Right lobe of liver (tissue), 6 donors: Measurements from ENCODE around the gene C2orf92. TPM values are rescaled to one million over a fixed set of nuclear protein-coding genes. Genes with fewer than 3 reads are reported as not detected.
A peak's percentile ranks its signal among the peaks of the same experiment; 100 is the strongest.

ENCODE experiments used
- ATAC-seq, 4 donors: fragments of 200-7000 bp; cut with Tn5 transposase; one replicate each; pipeline ENCODE4 v1.9.1; 2020; ENCODE audit warnings: mild to moderate bottlenecking in 4 of 4, moderate library complexity in 4 of 4
- DNase-seq, 3 donors: peaks; one replicate each; pipeline ENCODE4 v3.0.0-alpha.2; 2020
- H3K27ac ChIP-seq, 3 donors: fragments of 200-600 bp; one replicate each; pipeline ENCODE4 v1.8.0; 2022
- H3K27me3 ChIP-seq, 2 donors: fragments of 200-600 bp; one replicate each; pipeline ENCODE4 v1.8.0; 2022
- H3K36me3 ChIP-seq, 4 donors: fragments of 200-600 bp; sonication (generic) in 1 of 4; one replicate each; pipeline versions ENCODE4 v1.5.1 to v1.8.0; 2017 to 2022; ENCODE audit warnings: control low read depth in 1 of 4
- H3K4me1 ChIP-seq, 4 donors: fragments of 200-600 bp; sonication (generic) in 1 of 4; one replicate each; pipeline versions ENCODE4 v1.5.1 to v1.8.0; 2017 to 2022; ENCODE audit warnings: control low read depth in 1 of 4
- H3K4me3 ChIP-seq, 3 donors: fragments of 200-600 bp; one replicate each; pipeline ENCODE4 v1.8.0; 2022
- H3K9me3 ChIP-seq, 4 donors: fragments of 200-600 bp; sonication (generic) in 1 of 4; one replicate each; pipeline versions ENCODE4 v1.5.1 to v1.8.0; 2017 to 2022; ENCODE audit warnings: control low read depth in 1 of 4
- CTCF ChIP-seq, 4 donors: fragments of 200-600 bp in 3 of 4; fragments of 450-650 bp in 1 of 4; IDR thresholded peaks; one replicate each; pipeline versions ENCODE4 v1.5.1 to v1.8.0; 2016 to 2022; ENCODE audit warnings: antibody characterized with exemption in 4 of 4, mild to moderate bottlenecking in 2 of 4
- POLR2A ChIP-seq: fragments of 450-650 bp; IDR thresholded peaks from one replicate; pipeline ENCODE4 v1.6.1; 2017; ENCODE audit warnings: antibody characterized with exemption, mild to moderate bottlenecking
- WGBS: methylation state at CpG from one replicate; pipeline ENCODE4 v1.1.6; 2018; ENCODE audit warnings: low coverage, low lambda C conversion rate; ENCODE audit not compliant: insufficient coverage; ENCODE audit errors: missing lambda C conversion rate; 5-methylcytosine and 5-hydroxymethylcytosine counted together
- intact Hi-C, 2 donors: fragments of 100-400 bp; cut with DNase I; formaldehyde crosslinking; loops; one replicate each; pipeline versions ENCODE4 v1.11.2 to v1.14.1; 2022
- total RNA-seq, 6 experiments: library from RNA; depleted of rRNA in 2 of 6; stranded (reverse); fragments of >200 nt in 2 of 6; fragmentation: NEBNext Ultra II Directional in 3 of 6; extraction: Animal tissue kit (Norgen Biotek cat#: 25700) in 3 of 6; gene quantifications; one replicate each; pipeline versions ENCODE4 v1.1.0 to v1.2.4, GENCODE V29; 2016 to 2023
- donor health status: DM: no; HTN: yes; CAD: no.
- donor health status: DM: no; HTN: no; CAD: no.
- donor health status: DM: no; HTN: no; CAD: no.
- donor health status: DM: no; HTN: yes; CAD: no.
- donor health status: DM: no; HTN: yes; CAD: no.

The C2orf92 gene
- total RNA-seq, 6 experiments from 2014 or later, result 2.0 to 12.8 (median 4.4) TPM

DNA sequence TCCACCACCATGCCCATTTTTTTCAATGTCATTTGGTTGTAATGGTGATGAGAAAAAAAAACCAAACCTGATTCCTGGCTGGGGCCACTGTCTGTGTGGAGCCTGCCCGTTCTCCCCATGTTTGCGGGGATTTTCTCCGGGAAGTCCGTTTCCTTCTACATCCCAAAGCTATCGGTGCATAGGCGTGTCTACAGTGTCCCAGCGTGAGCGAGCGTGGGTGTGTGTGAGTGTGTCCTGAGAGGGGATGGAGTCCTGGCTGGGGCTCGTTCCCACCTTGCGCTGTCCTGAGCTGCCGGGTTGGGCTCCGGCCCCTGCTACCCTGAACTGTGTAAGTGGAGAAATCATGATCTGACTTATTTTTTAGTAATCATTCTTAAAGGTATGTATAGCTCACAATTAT is 36.6 kb downstream of the C2orf92 start:
- no peak for ATAC-seq
- no peak for TF ChIP-seq POLR2A
- no peak for TF ChIP-seq CTCF (IDR thresholded peaks at IDR 0.05)
- no peaks in the 10 kb centered on the region for H3K4me1 ChIP-seq
- no peaks in the 10 kb centered on the region for H3K36me3 ChIP-seq
- no peak overlapping the region for H3K27ac ChIP-seq
- H3K27me3 ChIP-seq, result no peaks in the 10 kb centered on the region
- intact Hi-C loops, result no loop called here
- 100% methylated on average over 2 of the region's 13 CpGs for WGBS
- H3K4me3 ChIP-seq, result no peak overlapping the region
- no peaks in the 10 kb centered on the region for H3K9me3 ChIP-seq
- peak in 1 of 3 donors; percentile 24 for DNase-seq

- Histone ChIP-seq H3K27ac (no peak overlapping the region), H3K4me1 (no peaks in the 10 kb centered on the region), H3K36me3 (no peaks in the 10 kb centered on the region), H3K9me3 (no peaks in the 10 kb centered on the region), H3K4me3 (no peak overlapping the region), H3K27me3 (no peaks in the 10 kb centered on the region)
- 70% methylated on average over 9 of the region's 11 CpGs for WGBS
- intact Hi-C loops, result no loop called here
- ATAC-seq (no peak), DNase-seq (peak in 1 of 3 donors; percentile 14)
- TF ChIP-seq CTCF (IDR thresholded peaks at IDR 0.05) (no peak), POLR2A (no peak)
Observed at GRCh38 chr2:97706708-97707345, 37.3 kb downstream of the C2orf92 start.

DNA sequence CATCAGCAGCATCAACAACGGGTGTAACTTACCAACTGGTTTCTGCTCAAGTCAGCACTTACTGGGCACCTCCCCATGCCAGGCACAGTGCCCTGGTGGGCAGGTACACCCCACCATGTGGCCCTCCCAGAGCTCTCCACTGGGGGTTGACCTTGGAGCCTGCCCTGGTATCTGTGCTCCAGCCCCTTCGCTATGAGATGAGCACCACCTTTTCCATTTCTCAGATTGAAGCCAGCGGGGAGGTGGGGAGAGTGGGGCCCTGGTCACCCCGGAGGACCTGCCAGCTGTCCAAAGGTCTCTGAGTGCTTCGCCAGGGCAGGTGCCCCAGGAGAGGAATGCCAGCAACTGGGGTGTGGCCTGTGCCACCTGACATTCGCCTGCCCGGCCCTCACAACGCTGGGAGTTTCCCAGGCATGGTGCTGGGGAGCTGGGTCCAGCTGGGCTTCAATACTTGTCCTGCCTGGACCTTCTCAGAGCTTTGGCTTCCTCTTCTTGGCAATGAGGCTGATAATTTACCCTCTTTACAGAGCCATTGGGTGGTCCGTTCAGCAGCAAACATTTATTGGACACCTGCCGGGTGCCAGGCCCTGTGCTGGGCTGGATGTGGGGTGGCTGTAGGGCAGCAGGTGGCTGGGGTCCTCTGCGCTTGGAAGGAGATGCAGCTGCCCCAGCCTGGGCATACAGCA is 38.0 kb downstream of the C2orf92 start:
- DNase-seq, result peak in 2 of 3 donors; percentile 29 to 36
- H3K9me3 ChIP-seq, result no peaks in the 10 kb centered on the region
- no peak overlapping the region for H3K4me3 ChIP-seq
- H3K36me3 ChIP-seq, result no peaks in the 10 kb centered on the region
- peak in 2 of 4 donors; percentile 21 to 22 for ATAC-seq
- intact Hi-C loops, result no loop called here
- no peaks in the 10 kb centered on the region for H3K27me3 ChIP-seq
- TF ChIP-seq POLR2A (no peak), CTCF (IDR thresholded peaks at IDR 0.05) (no peak)
- no peak overlapping the region for H3K27ac ChIP-seq
- 40% methylated on average over 1 of the region's 11 CpGs for WGBS
- no peaks in the 10 kb centered on the region for H3K4me1 ChIP-seq

DNA sequence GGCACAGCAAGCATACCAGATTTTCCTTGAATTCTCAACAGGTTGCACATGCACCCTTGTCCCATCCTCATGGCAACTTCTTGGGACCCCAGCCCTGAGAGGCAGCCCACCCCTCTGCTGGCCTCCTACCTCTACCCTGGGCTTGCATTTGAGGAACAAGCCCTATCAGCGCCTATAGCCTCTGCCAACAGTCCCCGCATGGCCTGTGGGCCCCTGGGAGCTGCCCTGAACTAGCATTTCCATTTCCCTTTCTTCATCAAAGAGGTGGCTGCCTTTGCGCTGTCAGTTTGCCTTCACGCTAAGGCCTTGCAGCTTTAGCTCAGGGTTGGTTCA is 38.5 kb downstream of the C2orf92 start:
- H3K4me1 ChIP-seq, result no peaks in the 10 kb centered on the region
- DNase-seq, result peak in 1 of 3 donors; percentile 34
- 68% methylated on average over 3 of the region's 4 CpGs for WGBS
- intact Hi-C loops, result no loop called here
- H3K4me3 ChIP-seq, result no peak overlapping the region
- H3K27me3 ChIP-seq, result no peaks in the 10 kb centered on the region
- no peak overlapping the region for H3K27ac ChIP-seq
- TF ChIP-seq POLR2A, result no peak
- no peaks in the 10 kb centered on the region for H3K9me3 ChIP-seq
- ATAC-seq, result no peak
- H3K36me3 ChIP-seq, result no peaks in the 10 kb centered on the region

- ATAC-seq, result no peak
- Histone ChIP-seq H3K4me1 (no peaks in the 10 kb centered on the region), H3K27ac (no peak overlapping the region), H3K9me3 (no peaks in the 10 kb centered on the region), H3K4me3 (no peak overlapping the region), H3K36me3 (no peaks in the 10 kb centered on the region), H3K27me3 (no peaks in the 10 kb centered on the region)
- DNase-seq, result peak in 1 of 3 donors; percentile 9
- intact Hi-C loops, result no loop called here
- TF ChIP-seq CTCF (IDR thresholded peaks at IDR 0.05), result no peak
- no peak for TF ChIP-seq POLR2A
- WGBS, result 75% methylated on average over 4 of the region's 8 CpGs
Observed at GRCh38 chr2:97708608-97709007, 39.1 kb downstream of the C2orf92 start.
